Measurements from ENCODE around the gene PLEKHG2.

PLEKHG2 gene

GRCh38 chr19:39470724-39471339 lies 58.4 kb downstream of the PLEKHG2 start:
- no peak overlapping the region for H3K4me3 ChIP-seq (ENCODE audit: low read depth, low read length)
- TF ChIP-seq CTCF (IDR thresholded peaks at IDR 0.05; ENCODE audit: low read depth, low read length), result no peak

- TF ChIP-seq CTCF (IDR thresholded peaks at IDR 0.05; ENCODE audit: low read depth, low read length), result no peak
- H3K4me3 ChIP-seq (ENCODE audit: low read depth, low read length), result no peak overlapping the region
These were observed 59.5 kb downstream of the PLEKHG2 start for GRCh38 chr19:39471756-39472536.

GRCh38 chr19:39472746-39473442 lies 60.4 kb downstream of the PLEKHG2 start:
- TF ChIP-seq CTCF (IDR thresholded peaks at IDR 0.05; ENCODE audit: low read depth, low read length), result no peak
- no peak overlapping the region for H3K4me3 ChIP-seq (ENCODE audit: low read depth, low read length)

GRCh38 chr19:39473443-39473960 lies 61.0 kb downstream of the PLEKHG2 start:
- no peak overlapping the region for H3K4me3 ChIP-seq (ENCODE audit: low read depth, low read length)
- no peak for TF ChIP-seq CTCF (IDR thresholded peaks at IDR 0.05; ENCODE audit: low read depth, low read length)

GRCh38 chr19:39474139-39474620 lies 61.7 kb downstream of the PLEKHG2 start:
- TF ChIP-seq CTCF (IDR thresholded peaks at IDR 0.05; ENCODE audit: low read depth, low read length), result peak; percentile 84
- no peak overlapping the region for H3K4me3 ChIP-seq (ENCODE audit: low read depth, low read length)

GRCh38 chr19:39475748-39476147 lies 63.3 kb downstream of the PLEKHG2 start:
- no peak for TF ChIP-seq CTCF (IDR thresholded peaks at IDR 0.05; ENCODE audit: low read depth, low read length)
- no peak overlapping the region for H3K4me3 ChIP-seq (ENCODE audit: low read depth, low read length)

Measured in WI38 (cell line).